IMR-90 (cell line): Measurements from ENCODE around the gene DGKB. TPM values are rescaled to one million over a fixed set of nuclear protein-coding genes. Genes with fewer than 3 reads are reported as not detected.

Source experiments
- ATAC-seq: fragments of 200-7000 bp; cut with Tn5 transposase; 2 replicates; pipeline ENCODE4 v1.9.1; 2020; ENCODE audit warnings: low read depth, mild to moderate bottlenecking, moderate library complexity
- BruUV-seq: library from RNA; stranded (reverse); fragments of 400-500 nt; replicated peaks from 2 replicates; lab custom pipeline; 2021; lab: Mats Ljungman, UMichigan
- CTCF ChIA-PET: fragments of 300-600 bp; formaldehyde crosslinking; extraction: SDS; loops from one replicate; lab custom pipeline; 2021; ENCODE audit warnings: antibody characterized with exemption; lab: Yijun Ruan, JAX
- POLR2A ChIA-PET: fragments of 300-600 bp; sonication (Branson Sonifier 250); formaldehyde crosslinking; loops from one replicate; lab custom pipeline; 2022; ENCODE audit warnings: antibody characterized with exemption; ENCODE audit not compliant: unreplicated experiment; lab: Charles Lee
- DNase-seq: peaks from one replicate; pipeline ENCODE4 v3.0.0; 2013
- H2AFZ ChIP-seq: replicated peaks from 2 replicates; pipeline ENCODE3; 2013; ENCODE audit warnings: low read length, mild to moderate bottlenecking; ENCODE audit not compliant: poor library complexity
- H2AK5ac ChIP-seq: 2 replicates; pipeline ENCODE4 v1.6.1; 2013; ENCODE audit warnings: low read depth, low read length, inconsistent platforms
- H2AK9ac ChIP-seq: replicated peaks from 2 replicates; pipeline ENCODE3; 2013; ENCODE audit warnings: mild to moderate bottlenecking, low read depth, low read length, moderate library complexity; ENCODE audit not compliant: poor library complexity
- H2BK120ac ChIP-seq: 2 replicates; pipeline ENCODE4 v1.6.1; 2013; ENCODE audit warnings: low read depth, low read length, inconsistent platforms
- H2BK15ac ChIP-seq: 3 replicates; pipeline ENCODE4 v1.6.1; 2013; ENCODE audit warnings: low read depth, low read length, inconsistent platforms
- H2BK20ac ChIP-seq: 2 replicates; pipeline ENCODE4 v1.6.1; 2013; ENCODE audit warnings: low read depth, mild to moderate bottlenecking, inconsistent platforms, low read length, moderate library complexity
- H2BK5ac ChIP-seq: 2 replicates; pipeline ENCODE4 v1.6.1; 2013; ENCODE audit warnings: mild to moderate bottlenecking, low read depth, low read length, inconsistent platforms; ENCODE audit not compliant: poor library complexity, severe bottlenecking
- H3K14ac ChIP-seq: replicated peaks from 2 replicates; pipeline ENCODE4 v1.6.1; 2013; ENCODE audit warnings: low read depth, low read length, inconsistent platforms
- H3K18ac ChIP-seq: 2 replicates; pipeline ENCODE4 v1.6.1; 2013; ENCODE audit warnings: low read depth, low read length, control low read depth
- H3K23ac ChIP-seq: 2 replicates; pipeline ENCODE4 v1.6.1; 2013; ENCODE audit warnings: low read depth, low read length, inconsistent platforms
- H3K27ac ChIP-seq: 2 replicates; pipeline ENCODE4 v1.5.1; 2013; ENCODE audit warnings: mild to moderate bottlenecking, control low read depth, low read length; ENCODE audit not compliant: insufficient read depth
- H3K27me3 ChIP-seq: 2 replicates; pipeline ENCODE4 v1.6.1; 2013; ENCODE audit warnings: low read length; ENCODE audit not compliant: control insufficient read depth, insufficient read depth
- H3K36me3 ChIP-seq: 2 replicates; pipeline ENCODE4 v1.6.1; 2013; ENCODE audit warnings: low read length, mixed read lengths; ENCODE audit not compliant: control insufficient read depth, insufficient read depth
- H3K4ac ChIP-seq: 2 replicates; pipeline ENCODE4 v1.6.1; 2013; ENCODE audit warnings: low read depth, low read length, inconsistent platforms
- H3K4me1 ChIP-seq: 2 replicates; pipeline ENCODE4 v1.6.1; 2013; ENCODE audit warnings: low read length, mixed read lengths; ENCODE audit not compliant: control insufficient read depth, insufficient read depth
- H3K4me2 ChIP-seq: 2 replicates; pipeline ENCODE4 v1.6.1; 2013; ENCODE audit warnings: low read depth, mild to moderate bottlenecking, control low read depth, low read length, moderate library complexity
- H3K4me3 ChIP-seq: 2 replicates; pipeline ENCODE4 v1.5.1; 2013; ENCODE audit warnings: low read depth, mild to moderate bottlenecking, control low read depth, low read length, moderate library complexity; ENCODE audit not compliant: insufficient read depth
- H3K56ac ChIP-seq: 2 replicates; pipeline ENCODE4 v1.6.1; 2013; ENCODE audit warnings: low read length, inconsistent platforms; ENCODE audit not compliant: insufficient read depth; ENCODE audit errors: extremely low read depth
- H3K79me1 ChIP-seq, 2 experiments: 2 replicates each; pipeline ENCODE4 v1.6.1; 2013; ENCODE audit warnings: low read length in 2 of 2, inconsistent platforms in 1 of 2, low read depth in 1 of 2
- H3K9ac ChIP-seq: 2 replicates; pipeline ENCODE4 v1.6.1; 2013; ENCODE audit warnings: low read depth, low read length, control low read depth
- H3K9me1 ChIP-seq: 2 replicates; pipeline ENCODE4 v1.6.1; 2013; ENCODE audit warnings: low read length, inconsistent platforms; ENCODE audit not compliant: insufficient read depth
- H3K9me3 ChIP-seq: 2 replicates; pipeline ENCODE4 v1.6.1; 2013; ENCODE audit warnings: low read length; ENCODE audit not compliant: control insufficient read depth, insufficient read depth
- H4K20me1 ChIP-seq: 2 replicates; pipeline ENCODE4 v1.6.1; 2013; ENCODE audit warnings: low read length, inconsistent platforms; ENCODE audit not compliant: insufficient read depth
- H4K5ac ChIP-seq: 2 replicates; pipeline ENCODE4 v1.6.1; 2013; ENCODE audit warnings: mild to moderate bottlenecking, low read depth, low read length, control low read depth
- H4K8ac ChIP-seq, 2 experiments: 2 replicates each; pipeline ENCODE4 v1.6.1; 2013; ENCODE audit warnings: low read depth in 2 of 2, low read length in 2 of 2, control low read depth in 1 of 2, inconsistent platforms in 1 of 2
- H4K91ac ChIP-seq: 2 replicates; pipeline ENCODE4 v1.6.1; 2013; ENCODE audit warnings: low read depth, low read length, inconsistent platforms; ENCODE audit not compliant: insufficient read depth
- BHLHE40 ChIP-seq: fragments of 150-350 bp; IDR thresholded peaks from 2 replicates; pipeline ENCODE4 v1.6.1; 2016; ENCODE audit warnings: mild to moderate bottlenecking, low read depth, low read length
- CEBPB ChIP-seq: IDR thresholded peaks from 2 replicates; pipeline ENCODE4 v1.6.1; 2012; ENCODE audit warnings: low read depth, low read length, improper control_type of control experiment
- CHD1 ChIP-seq: IDR thresholded peaks from 2 replicates; pipeline ENCODE4 v1.6.1; 2012; ENCODE audit warnings: low read depth, low read length, improper control_type of control experiment
- FOS ChIP-seq: fragments of 150-350 bp; IDR thresholded peaks from 2 replicates; pipeline ENCODE4 v1.6.1; 2016; ENCODE audit warnings: low read depth, low read length
- MAFK ChIP-seq: IDR thresholded peaks from 2 replicates; pipeline ENCODE4 v1.6.1; 2012; ENCODE audit warnings: low read depth, low read length, improper control_type of control experiment
- MAZ ChIP-seq: IDR thresholded peaks from 2 replicates; pipeline ENCODE4 v1.6.1; 2012; ENCODE audit warnings: low read depth, mild to moderate bottlenecking, low read length, improper control_type of control experiment, moderate library complexity, borderline replicate concordance
- MXI1 ChIP-seq: IDR thresholded peaks from 2 replicates; pipeline ENCODE4 v1.6.1; 2012; ENCODE audit warnings: low read depth, mild to moderate bottlenecking, low read length, moderate library complexity, borderline replicate concordance
- NFE2L2 ChIP-seq: fragments of 150-350 bp; IDR thresholded peaks from 2 replicates; pipeline ENCODE4 v1.6.1; 2016; ENCODE audit warnings: low read depth, mild to moderate bottlenecking, low read length
- POLR2A ChIP-seq: IDR thresholded peaks from 2 replicates; pipeline ENCODE4 v1.6.1; 2012; ENCODE audit warnings: mild to moderate bottlenecking, low read depth, low read length
- RAD21 ChIP-seq: IDR thresholded peaks from 2 replicates; pipeline ENCODE4 v1.6.1; 2012; ENCODE audit warnings: low read length, improper control_type of control experiment
- RCOR1 ChIP-seq: IDR thresholded peaks from 2 replicates; pipeline ENCODE4 v1.6.1; 2012; ENCODE audit warnings: mild to moderate bottlenecking, low read length, improper control_type of control experiment; ENCODE audit not compliant: insufficient replicate concordance
- RFX5 ChIP-seq: IDR thresholded peaks from 2 replicates; pipeline ENCODE4 v1.8.0; 2012; ENCODE audit warnings: low read depth, mild to moderate bottlenecking, low read length, moderate library complexity
- SMC3 ChIP-seq: fragments of 150-350 bp; IDR thresholded peaks from 2 replicates; pipeline ENCODE4 v1.6.1; 2016; ENCODE audit warnings: low read depth, mild to moderate bottlenecking, antibody characterized with exemption, low read length, moderate library complexity
- dilution Hi-C: fragments of 300-500 bp; cut with HindIII; formaldehyde crosslinking; loops from one replicate; pipeline ENCODE4 v1.14.3; 2018; ENCODE audit warnings: low sequenced_read_pairs; ENCODE audit not compliant: unreplicated experiment
- in situ Hi-C: fragments of 300-500 bp; cut with MboI; formaldehyde crosslinking; loops from 3 replicates; pipeline ENCODE4 v1.14.3; 2019; ENCODE audit warnings: low sequenced_read_pairs, inconsistent platforms, mixed read lengths
- intact Hi-C: fragments of 100-400 bp; cut with micrococcal nuclease; formaldehyde crosslinking; loops from 2 replicates; pipeline ENCODE4 v1.10.0; 2022
- polyA plus RNA-seq, 3 experiments: library from polyadenylated mRNA; depleted of rRNA; stranded (reverse); fragments of >200 nt; gene quantifications; 2 replicates each; pipeline ENCODE4 v1.2.3, GENCODE V29; 2012; ENCODE audit warnings: low replicate concordance in 1 of 3
- total RNA-seq: library from RNA; depleted of rRNA; stranded (reverse); fragments of >200 nt; gene quantifications from 2 replicates; pipeline ENCODE4 v1.2.3, GENCODE V29; 2012
- TF ChIP-seq, protein P1 (sequence below): conservative IDR thresholded peaks from 2 replicates; pipeline ENCODE4 v1.5.1; 2012; ENCODE audit warnings: mild to moderate bottlenecking, low read depth, low read length, improper control_type of control experiment
- TF ChIP-seq, protein P2 (sequence below): fragments of 150-350 bp; IDR thresholded peaks from 2 replicates; pipeline ENCODE4 v1.6.1; 2016; ENCODE audit warnings: low read depth, mild to moderate bottlenecking, low read length, moderate library complexity, borderline replicate concordance
- TF ChIP-seq, protein P3 (sequence below): fragments of 150-350 bp; IDR thresholded peaks from 2 replicates; pipeline ENCODE4 v1.6.1; 2017; ENCODE audit warnings: mild to moderate bottlenecking, antibody characterized with exemption, low read length, low read depth

Gene DGKB
- total and polyA plus RNA-seq, 2 of the 4 experiments (the other 2 are of a cell fraction), result not detected

DNA sequence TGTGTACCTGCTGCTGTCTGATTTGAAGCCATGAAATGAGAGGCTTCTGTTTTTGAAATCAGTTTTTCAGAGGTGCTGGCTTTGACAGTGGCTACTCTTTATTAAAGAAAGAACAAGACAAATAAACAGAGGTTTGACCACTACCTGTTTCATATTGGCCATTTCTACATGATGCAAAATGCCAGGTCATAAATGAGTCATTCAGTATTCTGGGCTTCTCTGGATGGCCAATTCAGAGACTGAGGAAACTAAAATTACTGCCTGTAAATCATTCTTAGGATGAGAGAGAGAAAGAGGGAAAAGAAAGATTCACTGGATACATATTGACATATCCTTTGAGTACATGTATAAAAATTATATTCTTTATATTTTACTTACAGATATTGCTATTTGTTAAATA is 609.8 kb downstream of the DGKB start:
- TF ChIP-seq RFX5, result no peak
- TF ChIP-seq POLR2A, result no peak
- TF ChIP-seq CEBPB, result no peak
- TF ChIP-seq BHLHE40, result no peak
- TF ChIP-seq FOS, result no peak
- no peak for TF ChIP-seq RCOR1
- TF ChIP-seq MXI1, result no peak
- TF ChIP-seq, protein P1, sequence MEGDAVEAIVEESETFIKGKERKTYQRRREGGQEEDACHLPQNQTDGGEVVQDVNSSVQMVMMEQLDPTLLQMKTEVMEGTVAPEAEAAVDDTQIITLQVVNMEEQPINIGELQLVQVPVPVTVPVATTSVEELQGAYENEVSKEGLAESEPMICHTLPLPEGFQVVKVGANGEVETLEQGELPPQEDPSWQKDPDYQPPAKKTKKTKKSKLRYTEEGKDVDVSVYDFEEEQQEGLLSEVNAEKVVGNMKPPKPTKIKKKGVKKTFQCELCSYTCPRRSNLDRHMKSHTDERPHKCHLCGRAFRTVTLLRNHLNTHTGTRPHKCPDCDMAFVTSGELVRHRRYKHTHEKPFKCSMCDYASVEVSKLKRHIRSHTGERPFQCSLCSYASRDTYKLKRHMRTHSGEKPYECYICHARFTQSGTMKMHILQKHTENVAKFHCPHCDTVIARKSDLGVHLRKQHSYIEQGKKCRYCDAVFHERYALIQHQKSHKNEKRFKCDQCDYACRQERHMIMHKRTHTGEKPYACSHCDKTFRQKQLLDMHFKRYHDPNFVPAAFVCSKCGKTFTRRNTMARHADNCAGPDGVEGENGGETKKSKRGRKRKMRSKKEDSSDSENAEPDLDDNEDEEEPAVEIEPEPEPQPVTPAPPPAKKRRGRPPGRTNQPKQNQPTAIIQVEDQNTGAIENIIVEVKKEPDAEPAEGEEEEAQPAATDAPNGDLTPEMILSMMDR, result no peak
- TF ChIP-seq NFE2L2, result no peak
- TF ChIP-seq MAZ, result no peak
- TF ChIP-seq RAD21, result no peak
- no peak for TF ChIP-seq MAFK
- TF ChIP-seq, protein P2, sequence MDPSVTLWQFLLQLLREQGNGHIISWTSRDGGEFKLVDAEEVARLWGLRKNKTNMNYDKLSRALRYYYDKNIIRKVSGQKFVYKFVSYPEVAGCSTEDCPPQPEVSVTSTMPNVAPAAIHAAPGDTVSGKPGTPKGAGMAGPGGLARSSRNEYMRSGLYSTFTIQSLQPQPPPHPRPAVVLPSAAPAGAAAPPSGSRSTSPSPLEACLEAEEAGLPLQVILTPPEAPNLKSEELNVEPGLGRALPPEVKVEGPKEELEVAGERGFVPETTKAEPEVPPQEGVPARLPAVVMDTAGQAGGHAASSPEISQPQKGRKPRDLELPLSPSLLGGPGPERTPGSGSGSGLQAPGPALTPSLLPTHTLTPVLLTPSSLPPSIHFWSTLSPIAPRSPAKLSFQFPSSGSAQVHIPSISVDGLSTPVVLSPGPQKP, result no peak
- no peak for TF ChIP-seq SMC3
- TF ChIP-seq, protein P3, sequence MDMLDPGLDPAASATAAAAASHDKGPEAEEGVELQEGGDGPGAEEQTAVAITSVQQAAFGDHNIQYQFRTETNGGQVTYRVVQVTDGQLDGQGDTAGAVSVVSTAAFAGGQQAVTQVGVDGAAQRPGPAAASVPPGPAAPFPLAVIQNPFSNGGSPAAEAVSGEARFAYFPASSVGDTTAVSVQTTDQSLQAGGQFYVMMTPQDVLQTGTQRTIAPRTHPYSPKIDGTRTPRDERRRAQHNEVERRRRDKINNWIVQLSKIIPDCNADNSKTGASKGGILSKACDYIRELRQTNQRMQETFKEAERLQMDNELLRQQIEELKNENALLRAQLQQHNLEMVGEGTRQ, result no peak
- no peak for TF ChIP-seq CHD1
- no peaks in the 10 kb centered on the region for H3K9me3 ChIP-seq
- no peak overlapping the region for H2AK9ac ChIP-seq
- H3K4me3 ChIP-seq, result no peak overlapping the region
- H3K36me3 ChIP-seq, result no peaks in the 10 kb centered on the region
- no peaks in the 10 kb centered on the region for H4K20me1 ChIP-seq
- H3K4ac ChIP-seq, result no peak overlapping the region
- no peak overlapping the region for H3K4me2 ChIP-seq
- no peak overlapping the region for H2BK120ac ChIP-seq
- no peak for ATAC-seq
- in situ Hi-C loops (no loop called here), dilution Hi-C loops (no loop called here), intact Hi-C loops (no loop called here)
- H4K91ac ChIP-seq, result no peak overlapping the region
- H3K79me1 ChIP-seq, result no peaks in the 10 kb centered on the region
- no peak overlapping the region for H3K9ac ChIP-seq
- no peak overlapping the region for H4K5ac ChIP-seq
- H3K27ac ChIP-seq, result no peak overlapping the region
- H2BK15ac ChIP-seq, result no peak overlapping the region
- H2AK5ac ChIP-seq, result no peak overlapping the region
- no peak overlapping the region for H3K23ac ChIP-seq
- no peak for DNase-seq
- no peak overlapping the region for H4K8ac ChIP-seq
- no peaks in the 10 kb centered on the region for H3K4me1 ChIP-seq
- no peak overlapping the region for H2AFZ ChIP-seq
- no peak overlapping the region for H2BK20ac ChIP-seq
- H3K56ac ChIP-seq, result no peak overlapping the region
- no peak overlapping the region for H3K18ac ChIP-seq
- H3K9me1 ChIP-seq, result no peaks in the 10 kb centered on the region
- POLR2A ChIA-PET, result no interaction called here
- CTCF ChIA-PET, result no interaction called here
- no peak overlapping the region for H2BK5ac ChIP-seq
- no peaks in the 10 kb centered on the region for H3K27me3 ChIP-seq
- no peak overlapping the region for H3K14ac ChIP-seq
- BruUV-seq, result no TSS peak
